22Rv1 (cell line): ENCODE results near the gene PES1.
"Not testable (repeated sequence)": the region's sequence is repeated elsewhere in the genome, so short reads cannot be mapped to it uniquely, and the experiment has no call there.

Experiments
- H3K27ac ChIP-seq: fragments of 450-650 bp; 2 replicates; pipeline ENCODE4 v1.5.1; 2017
- ZFX ChIP-seq: fragments of 450-650 bp; IDR thresholded peaks from 2 replicates; pipeline ENCODE4 v1.6.1; 2017; ENCODE audit warnings: antibody characterized with exemption, borderline replicate concordance
- TF ChIP-seq, protein P1 (sequence below): fragments of 450-650 bp; IDR thresholded peaks from 2 replicates; pipeline ENCODE4 v1.5.1; 2017; ENCODE audit warnings: mild to moderate bottlenecking

Gene PES1

DNA sequence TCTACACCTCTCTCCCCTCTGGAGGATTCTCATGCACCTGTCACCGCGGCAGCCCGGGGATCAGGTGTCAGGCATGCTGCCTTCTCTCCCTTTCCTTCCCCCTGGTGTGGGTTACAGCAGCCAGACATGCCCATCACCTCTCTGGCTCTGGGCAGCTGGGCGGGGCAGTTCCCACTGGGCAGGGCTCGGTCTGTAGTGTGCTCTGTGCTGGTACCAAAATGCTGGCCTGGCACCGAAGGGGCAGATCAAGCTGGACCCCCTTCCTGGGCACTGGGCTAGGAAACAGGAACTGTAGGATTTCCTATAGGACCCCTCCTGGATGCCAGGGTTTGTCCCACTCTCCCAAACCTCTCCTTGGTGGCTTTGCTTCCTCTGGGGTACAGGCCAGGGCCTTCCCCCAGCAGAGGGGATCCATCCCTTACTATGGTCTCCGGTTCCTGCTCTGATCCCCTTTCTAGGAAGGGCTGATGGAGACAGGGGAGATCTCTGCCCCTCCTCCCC is 18.1 kb downstream of the PES1 start:
- TF ChIP-seq, protein P1, sequence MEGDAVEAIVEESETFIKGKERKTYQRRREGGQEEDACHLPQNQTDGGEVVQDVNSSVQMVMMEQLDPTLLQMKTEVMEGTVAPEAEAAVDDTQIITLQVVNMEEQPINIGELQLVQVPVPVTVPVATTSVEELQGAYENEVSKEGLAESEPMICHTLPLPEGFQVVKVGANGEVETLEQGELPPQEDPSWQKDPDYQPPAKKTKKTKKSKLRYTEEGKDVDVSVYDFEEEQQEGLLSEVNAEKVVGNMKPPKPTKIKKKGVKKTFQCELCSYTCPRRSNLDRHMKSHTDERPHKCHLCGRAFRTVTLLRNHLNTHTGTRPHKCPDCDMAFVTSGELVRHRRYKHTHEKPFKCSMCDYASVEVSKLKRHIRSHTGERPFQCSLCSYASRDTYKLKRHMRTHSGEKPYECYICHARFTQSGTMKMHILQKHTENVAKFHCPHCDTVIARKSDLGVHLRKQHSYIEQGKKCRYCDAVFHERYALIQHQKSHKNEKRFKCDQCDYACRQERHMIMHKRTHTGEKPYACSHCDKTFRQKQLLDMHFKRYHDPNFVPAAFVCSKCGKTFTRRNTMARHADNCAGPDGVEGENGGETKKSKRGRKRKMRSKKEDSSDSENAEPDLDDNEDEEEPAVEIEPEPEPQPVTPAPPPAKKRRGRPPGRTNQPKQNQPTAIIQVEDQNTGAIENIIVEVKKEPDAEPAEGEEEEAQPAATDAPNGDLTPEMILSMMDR, result no peak
- TF ChIP-seq ZFX, result no peak
- H3K27ac ChIP-seq, result peak overlapping the region; percentile 91

DNA sequence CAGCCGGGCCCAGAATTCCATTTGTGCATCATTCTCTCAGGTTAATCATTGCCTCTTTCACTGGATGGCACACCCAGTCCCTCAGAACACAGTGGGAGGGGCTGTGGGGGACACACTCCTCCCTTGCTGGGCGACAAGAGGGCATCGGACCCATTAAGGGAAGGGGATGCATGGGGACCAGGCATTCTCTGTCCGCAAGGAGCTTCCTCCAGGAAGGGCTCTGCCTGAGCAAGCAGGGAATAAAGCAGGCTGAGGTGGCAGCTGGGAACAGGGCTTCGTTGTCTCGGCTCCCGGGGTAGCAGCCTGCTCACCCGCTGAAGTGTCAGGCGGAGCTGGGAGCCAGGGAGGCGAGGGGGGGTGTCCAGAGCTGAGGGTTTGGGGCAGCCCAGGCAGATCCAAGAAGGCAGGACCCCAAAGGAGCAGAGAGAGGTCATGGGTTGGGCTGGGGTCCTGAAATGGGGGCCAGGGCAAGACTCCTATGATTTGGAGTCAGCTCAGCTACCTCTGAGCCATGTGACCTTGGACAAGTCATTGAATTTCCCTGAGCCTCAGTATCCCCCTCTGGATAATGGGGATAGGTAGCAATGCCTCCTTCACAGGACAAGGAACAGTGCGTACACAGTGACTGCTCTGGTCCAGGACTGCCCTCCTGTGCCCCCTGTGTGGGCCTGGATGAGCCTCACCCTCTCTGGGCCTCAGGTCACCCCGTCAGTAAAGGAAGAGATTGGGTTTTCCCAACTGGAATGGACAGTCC is 18.7 kb downstream of the PES1 start:
- H3K27ac ChIP-seq, result peak overlapping the region; percentile 91
- TF ChIP-seq ZFX, result no peak
- TF ChIP-seq, protein P1, result no peak

DNA sequence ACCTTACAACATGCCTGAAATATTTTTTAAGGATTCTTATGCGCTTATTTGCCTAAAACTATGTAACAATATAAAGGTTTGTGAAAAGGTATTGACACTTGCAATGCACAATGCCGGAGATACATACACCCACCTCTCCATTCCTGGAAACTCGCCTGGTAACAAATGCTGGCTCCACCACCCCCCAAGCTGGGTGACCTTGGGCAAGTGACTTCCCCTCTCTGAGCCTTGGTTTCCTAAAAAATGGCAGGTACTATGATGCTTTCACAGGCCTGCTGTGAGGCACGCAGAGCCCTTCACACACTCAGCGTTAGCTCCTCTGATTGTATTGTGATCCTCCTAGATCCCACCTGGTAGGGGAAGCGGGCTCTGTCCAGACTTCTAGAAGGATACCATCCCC is 19.5 kb downstream of the PES1 start:
- H3K27ac ChIP-seq, result peak overlapping the region; percentile 91
- TF ChIP-seq, protein P1, result no peak
- no peak for TF ChIP-seq ZFX

DNA sequence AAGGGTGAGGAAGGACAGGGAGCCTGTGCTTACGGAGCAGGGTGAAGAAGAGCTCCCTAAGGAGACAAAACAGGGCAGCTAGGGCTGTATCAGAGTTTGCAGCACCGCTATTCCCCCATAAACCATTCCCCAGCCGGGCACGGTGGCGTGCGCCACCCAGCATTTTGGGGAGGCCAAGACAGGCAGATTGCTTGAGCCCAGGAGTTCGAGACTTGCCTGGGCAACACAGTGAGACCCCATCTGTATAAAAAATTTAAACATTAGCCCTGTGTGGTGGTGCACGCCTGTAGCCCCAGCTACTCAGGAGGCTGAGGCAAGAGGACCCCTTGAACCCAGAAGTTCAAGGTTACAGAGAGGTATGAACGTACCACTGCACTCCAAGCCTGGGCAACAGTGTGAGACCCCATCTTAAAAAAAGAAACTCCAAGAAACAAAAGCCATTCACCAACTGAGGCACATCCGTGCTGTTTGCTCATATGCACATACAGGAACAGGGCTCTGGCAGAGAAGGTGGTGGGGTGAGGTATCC is 22.0 kb downstream of the PES1 start:
- TF ChIP-seq, protein P1, result no peak
- TF ChIP-seq ZFX, result no peak
- no peak overlapping the region for H3K27ac ChIP-seq

DNA sequence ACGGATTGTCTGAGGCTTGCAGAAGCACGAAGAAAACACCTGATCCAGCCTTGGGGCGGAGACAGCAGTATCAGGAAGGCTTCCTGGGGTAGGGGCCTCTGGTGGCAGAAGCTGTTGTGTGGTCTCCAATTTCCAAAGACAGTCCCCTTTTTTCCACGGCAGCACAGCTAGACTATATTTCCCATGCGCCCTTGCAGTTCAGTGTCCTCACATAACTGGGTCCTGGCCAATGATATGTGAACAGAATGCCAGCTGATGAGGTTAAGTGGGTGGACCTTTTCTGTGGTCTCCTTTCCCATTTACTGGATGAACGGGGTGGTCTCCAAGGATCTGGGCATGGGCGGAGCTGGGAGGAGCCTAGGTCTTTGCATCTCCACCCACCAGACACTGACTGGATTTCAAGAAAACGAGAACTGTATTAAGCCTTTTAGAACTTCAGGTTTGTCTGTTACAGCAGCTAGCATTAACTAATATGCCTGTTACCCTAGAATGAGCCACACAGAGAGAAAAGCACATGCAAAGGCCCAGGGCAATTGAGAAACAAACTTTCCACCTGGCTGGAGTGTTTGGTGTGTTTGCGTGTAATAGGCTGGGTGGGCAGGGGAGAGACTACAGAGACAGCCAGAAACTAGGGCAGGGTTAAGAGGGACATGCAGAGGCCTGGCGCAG is 23.4 kb downstream of the PES1 start:
- no peak overlapping the region for H3K27ac ChIP-seq
- TF ChIP-seq, protein P1, result no peak
- no peak for TF ChIP-seq ZFX

DNA sequence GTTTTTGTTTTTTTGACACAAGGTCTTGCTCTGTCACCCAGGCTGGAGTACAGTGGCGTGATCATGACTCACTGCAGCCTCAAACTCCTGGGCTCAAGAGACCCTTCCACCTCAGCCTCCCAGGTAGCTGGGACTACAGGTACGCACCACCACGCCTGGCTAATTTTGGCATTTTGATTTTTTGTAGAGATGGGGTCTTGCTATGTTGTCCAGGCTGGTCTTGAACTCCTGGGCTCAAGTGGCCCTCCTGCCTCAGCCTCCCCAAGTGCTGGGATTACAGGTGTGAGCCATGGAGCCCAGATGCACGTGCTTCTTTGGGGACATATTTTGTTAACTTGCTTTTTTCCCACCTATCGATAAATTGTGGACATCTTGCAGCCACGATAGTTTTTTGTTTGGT is 24.4 kb downstream of the PES1 start:
- not testable (repeated sequence) for H3K27ac ChIP-seq

DNA sequence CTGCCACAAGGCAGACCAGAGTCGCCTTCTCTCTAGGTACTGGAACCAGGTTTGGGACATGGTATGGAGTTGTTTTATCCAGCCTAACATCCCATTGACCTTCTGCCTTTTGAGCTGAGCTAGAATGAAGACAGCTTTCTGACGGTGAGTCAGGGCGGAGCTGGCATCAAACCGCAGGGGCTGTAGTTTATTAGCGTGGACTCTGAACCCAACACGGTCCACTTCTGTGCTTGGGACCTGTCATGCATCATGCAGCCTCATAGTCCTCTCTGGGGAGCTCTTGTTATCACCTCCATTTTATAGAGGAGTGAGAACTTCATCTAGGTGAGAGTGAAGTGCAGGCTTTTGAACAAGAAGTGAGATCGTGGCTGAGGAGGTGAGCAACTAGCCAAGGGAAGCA is 25.6 kb downstream of the PES1 start:
- TF ChIP-seq, protein P1, result no peak
- no peak for TF ChIP-seq ZFX

More for the DNA sequence above, 25.6 kb downstream of the PES1 start:
- peak overlapping the region; percentile 27; the same call in 1 of the 2 replicates for H3K27ac ChIP-seq
